SH-SY5Y (cell line): ENCODE data around the gene FAM89A.

Experiments used
- GATA2 ChIP-seq: IDR thresholded peaks from 2 replicates; pipeline ENCODE4 v1.6.1; 2011; ENCODE audit warnings: mild to moderate bottlenecking, low read depth, low read length
- GATA3 ChIP-seq: IDR thresholded peaks from 2 replicates; pipeline ENCODE4 v1.6.1; 2011; ENCODE audit warnings: low read depth, mild to moderate bottlenecking, low read length, moderate library complexity

GRCh38 chr1:231036416-231036815, 3.6 kb downstream of the FAM89A start:
- TF ChIP-seq GATA2 (no peak), GATA3 (no peak)
